ENCODE results near the gene BMP2K. TPM values are rescaled to one million over a fixed set of nuclear protein-coding genes. Genes with fewer than 3 reads are reported as not detected.

Gene BMP2K
- total RNA-seq, 2 donors from 2014 or later: 15.8 to 18.9 TPM

GRCh38 chr4:78845472-78845871 is 69.3 kb downstream of the BMP2K start:
- intact Hi-C loops (cut with DNase I): no loop called here
- DNase-seq: no peak
- ATAC-seq: no peak
- Histone ChIP-seq H3K4me1 (no peaks in the 10 kb centered on the region), H3K27me3 (no peaks in the 10 kb centered on the region), H3K9me3 (no peaks in the 10 kb centered on the region), H3K27ac (no peak overlapping the region), H3K4me3 (no peak overlapping the region), H3K36me3 (replicated peaks in 1 of 2; ENCODE audit: insufficient read depth in 1 of 2, low read depth in 2 of 2) (no peaks in the 10 kb centered on the region)
- WGBS, 2 donors: 79 to 84% methylated on average over 2 of the region's 2 CpGs
- TF ChIP-seq CTCF (IDR thresholded peaks at IDR 0.05) (no peak), POLR2A (IDR thresholded peaks at IDR 0.05) (no peak)

- no peaks in the 10 kb centered on the region for H3K9me3 ChIP-seq
- no peaks in the 10 kb centered on the region for H3K36me3 ChIP-seq (replicated peaks in 1 of 2; ENCODE audit: insufficient read depth in 1 of 2, low read depth in 2 of 2)
- no peak overlapping the region for H3K4me3 ChIP-seq
- H3K27me3 ChIP-seq: no peaks in the 10 kb centered on the region
- ATAC-seq (no peak), DNase-seq (no peak)
- H3K27ac ChIP-seq: no peak overlapping the region
- H3K4me1 ChIP-seq: no peaks in the 10 kb centered on the region
- TF ChIP-seq POLR2A (IDR thresholded peaks at IDR 0.05) (no peak), CTCF (IDR thresholded peaks at IDR 0.05) (no peak)
- intact Hi-C loops (cut with DNase I): no loop called here
Measured at GRCh38 chr4:78846258-78846657, 70.1 kb downstream of the BMP2K start.

- WGBS, 2 donors: 59 to 70% methylated on average over 2 of the region's 2 CpGs
- intact Hi-C loops (cut with DNase I): loop anchor here (10.0 kb wide), 1 partner anchor 248 kb away; no protein-coding TSS in a partner anchor
- DNase-seq (no peak), ATAC-seq (no peak)
- H3K36me3 ChIP-seq (replicated peaks in 1 of 2; ENCODE audit: insufficient read depth in 1 of 2, low read depth in 2 of 2): peaks cover 0 to 4% of the 10 kb centered on the region in 2 donors
- H3K4me1 ChIP-seq: peaks cover 5% of the 10 kb centered on the region
- H3K27me3 ChIP-seq: no peaks in the 10 kb centered on the region
- no peak overlapping the region for H3K4me3 ChIP-seq
- H3K27ac ChIP-seq: no peak overlapping the region
- H3K9me3 ChIP-seq: no peaks in the 10 kb centered on the region
- no peak for TF ChIP-seq POLR2A (IDR thresholded peaks at IDR 0.05)
- TF ChIP-seq CTCF (IDR thresholded peaks at IDR 0.05): no peak
Measured at GRCh38 chr4:78862314-78862737, 86.2 kb downstream of the BMP2K start.

- WGBS, 2 donors: 63 to 85% methylated on average over 5 of the region's 5 CpGs
- Histone ChIP-seq H3K9me3 (no peaks in the 10 kb centered on the region), H3K36me3 (replicated peaks in 1 of 2; ENCODE audit: insufficient read depth in 1 of 2, low read depth in 2 of 2) (peaks cover 0 to 4% of the 10 kb centered on the region in 2 donors), H3K4me3 (no peak overlapping the region), H3K27me3 (no peaks in the 10 kb centered on the region), H3K27ac (no peak overlapping the region), H3K4me1 (peaks cover 5% of the 10 kb centered on the region)
- no peak for DNase-seq
- intact Hi-C loops (cut with DNase I): loop anchor here (10.0 kb wide), 1 partner anchor 249 kb away; no protein-coding TSS in a partner anchor
- no peak for ATAC-seq
- TF ChIP-seq CTCF (IDR thresholded peaks at IDR 0.05): no peak
- TF ChIP-seq POLR2A (IDR thresholded peaks at IDR 0.05): no peak
Measured at GRCh38 chr4:78863254-78863869, 87.2 kb downstream of the BMP2K start.

- ATAC-seq (no peak), DNase-seq (no peak)
- H3K9me3 ChIP-seq: no peaks in the 10 kb centered on the region
- no peaks in the 10 kb centered on the region for H3K27me3 ChIP-seq
- no peak overlapping the region for H3K27ac ChIP-seq
- H3K36me3 ChIP-seq (replicated peaks in 1 of 2; ENCODE audit: insufficient read depth in 1 of 2, low read depth in 2 of 2): peaks cover 0 to 4% of the 10 kb centered on the region in 2 donors
- no peak overlapping the region for H3K4me3 ChIP-seq
- intact Hi-C loops (cut with DNase I): loop anchor here (10.0 kb wide), 1 partner anchor 249 kb away; no protein-coding TSS in a partner anchor
- peaks cover 5% of the 10 kb centered on the region for H3K4me1 ChIP-seq
- TF ChIP-seq CTCF (IDR thresholded peaks at IDR 0.05): no peak
- TF ChIP-seq POLR2A (IDR thresholded peaks at IDR 0.05): no peak
- WGBS, 2 donors: 57 to 66% methylated on average over 2 of the region's 2 CpGs
Measured at GRCh38 chr4:78863991-78864390, 87.8 kb downstream of the BMP2K start.
